ENCODE measurements around the gene PXDC1. TPM values are rescaled to one million over a fixed set of nuclear protein-coding genes. Genes with fewer than 3 reads are reported as not detected.

The PXDC1 gene
- total and polyA plus RNA-seq, 7 donors = 9.0 to 116 (median 46.7) TPM

DNA sequence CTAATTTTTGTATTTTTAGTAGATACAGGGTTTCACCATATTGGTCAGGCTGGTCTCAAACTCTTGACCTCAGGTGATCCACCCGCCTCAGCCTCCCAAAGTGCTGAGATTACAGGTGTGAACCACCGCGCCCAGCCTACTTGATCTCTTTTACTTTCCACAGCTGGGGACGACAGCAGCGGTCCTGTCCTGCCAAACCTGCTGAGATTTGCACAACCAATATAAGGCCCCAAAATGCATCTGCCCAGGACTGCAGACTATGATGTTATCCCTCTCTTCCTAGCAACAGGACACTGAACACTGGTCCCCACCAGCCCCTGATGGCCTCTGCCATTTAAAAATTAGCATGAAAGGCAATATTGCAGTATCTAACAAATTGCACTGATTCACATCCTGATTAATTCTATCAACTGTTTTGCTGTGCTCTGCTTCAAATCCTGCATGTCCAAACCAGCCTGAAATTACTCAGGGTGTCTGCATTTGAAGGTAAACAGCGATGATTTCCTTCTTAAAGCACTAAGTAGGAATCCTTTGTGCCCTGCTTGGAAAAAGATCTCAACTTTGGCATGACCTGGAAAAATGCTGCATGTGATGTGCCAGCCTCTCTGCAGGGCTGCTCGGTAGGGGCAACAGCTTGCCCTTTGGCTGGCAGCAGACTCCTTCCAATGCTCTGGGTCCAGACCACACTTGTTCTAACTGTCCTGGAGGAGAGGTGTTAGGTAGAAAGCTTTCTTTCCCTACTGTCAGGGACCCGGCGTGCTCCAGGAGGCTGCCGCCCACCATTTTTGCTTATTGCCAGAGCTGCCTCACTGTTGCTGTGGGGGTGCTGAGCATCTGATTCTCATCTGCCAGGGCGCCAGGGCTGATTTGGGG is 27.4 kb upstream of the PXDC1 start:
- TF ChIP-seq POLR2AphosphoS5 (IDR thresholded peaks at IDR 0.05) = no peak
- TF ChIP-seq, protein P1, sequence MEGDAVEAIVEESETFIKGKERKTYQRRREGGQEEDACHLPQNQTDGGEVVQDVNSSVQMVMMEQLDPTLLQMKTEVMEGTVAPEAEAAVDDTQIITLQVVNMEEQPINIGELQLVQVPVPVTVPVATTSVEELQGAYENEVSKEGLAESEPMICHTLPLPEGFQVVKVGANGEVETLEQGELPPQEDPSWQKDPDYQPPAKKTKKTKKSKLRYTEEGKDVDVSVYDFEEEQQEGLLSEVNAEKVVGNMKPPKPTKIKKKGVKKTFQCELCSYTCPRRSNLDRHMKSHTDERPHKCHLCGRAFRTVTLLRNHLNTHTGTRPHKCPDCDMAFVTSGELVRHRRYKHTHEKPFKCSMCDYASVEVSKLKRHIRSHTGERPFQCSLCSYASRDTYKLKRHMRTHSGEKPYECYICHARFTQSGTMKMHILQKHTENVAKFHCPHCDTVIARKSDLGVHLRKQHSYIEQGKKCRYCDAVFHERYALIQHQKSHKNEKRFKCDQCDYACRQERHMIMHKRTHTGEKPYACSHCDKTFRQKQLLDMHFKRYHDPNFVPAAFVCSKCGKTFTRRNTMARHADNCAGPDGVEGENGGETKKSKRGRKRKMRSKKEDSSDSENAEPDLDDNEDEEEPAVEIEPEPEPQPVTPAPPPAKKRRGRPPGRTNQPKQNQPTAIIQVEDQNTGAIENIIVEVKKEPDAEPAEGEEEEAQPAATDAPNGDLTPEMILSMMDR (IDR thresholded peaks at IDR 0.05) = no peak
- TF ChIP-seq EP300 (IDR thresholded peaks at IDR 0.05) = no peak
- H3K27ac ChIP-seq = no peak overlapping the region
- 92 to 93% methylated on average over 11 of the region's 11 CpGs for WGBS, 2 donors
- no peak for DNase-seq
- no peak overlapping the region for H3K4me3 ChIP-seq
- intact Hi-C loops (cut with DNase I) = no loop called here
- H3K36me3 ChIP-seq = no peaks in the 10 kb centered on the region
- H3K27me3 ChIP-seq = no peaks in the 10 kb centered on the region
- H3K4me1 ChIP-seq = no peaks in the 10 kb centered on the region
- no peaks in the 10 kb centered on the region for H3K9me3 ChIP-seq

DNA sequence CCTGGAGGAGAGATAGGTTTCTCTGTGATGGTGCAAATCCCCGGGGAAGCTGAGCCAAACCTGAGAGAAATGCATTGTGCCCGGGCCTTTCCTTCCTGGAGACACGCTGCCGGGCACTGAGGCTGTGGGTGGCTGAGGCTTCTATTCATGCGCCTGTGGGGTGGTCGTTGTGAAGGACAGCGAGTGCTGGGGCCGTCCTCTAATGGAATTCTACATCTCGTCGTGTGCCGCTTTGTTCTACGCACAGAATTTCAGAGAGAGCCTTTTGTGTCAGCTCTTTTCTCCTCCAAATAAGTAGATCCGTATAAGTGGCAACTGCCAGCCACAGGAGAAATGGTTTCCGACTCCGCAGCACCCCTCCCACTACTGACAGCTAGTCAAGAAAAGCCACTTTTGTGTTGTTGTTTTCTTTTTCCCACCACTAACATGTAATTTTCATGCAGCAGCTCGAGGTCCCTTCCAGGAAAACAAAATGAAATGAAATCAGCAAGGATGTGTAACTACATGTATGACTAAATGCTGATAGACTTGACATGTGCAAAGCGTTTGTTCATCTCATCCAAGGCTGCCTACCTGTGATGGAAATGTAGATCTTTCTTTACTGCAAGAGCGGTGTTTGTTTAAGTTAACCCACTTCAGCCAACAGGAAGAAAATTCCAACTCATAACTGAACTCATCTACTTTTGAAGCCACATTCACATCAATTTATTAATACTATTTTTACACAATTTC is 26.4 kb upstream of the PXDC1 start:
- Histone ChIP-seq H3K27me3 (no peaks in the 10 kb centered on the region), H3K9me3 (no peaks in the 10 kb centered on the region), H3K4me3 (no peak overlapping the region), H3K36me3 (no peaks in the 10 kb centered on the region), H3K4me1 (no peaks in the 10 kb centered on the region), H3K27ac (no peak overlapping the region)
- intact Hi-C loops (cut with DNase I) = no loop called here
- 79 to 80% methylated on average over 18 of the region's 18 CpGs for WGBS, 2 donors
- no peak for DNase-seq
- TF ChIP-seq POLR2A (IDR thresholded peaks at IDR 0.05) (no peak), EP300 (IDR thresholded peaks at IDR 0.05) (no peak), POLR2AphosphoS5 (IDR thresholded peaks at IDR 0.05) (no peak)
- TF ChIP-seq, protein P1 (IDR thresholded peaks at IDR 0.05) = no peak

DNA sequence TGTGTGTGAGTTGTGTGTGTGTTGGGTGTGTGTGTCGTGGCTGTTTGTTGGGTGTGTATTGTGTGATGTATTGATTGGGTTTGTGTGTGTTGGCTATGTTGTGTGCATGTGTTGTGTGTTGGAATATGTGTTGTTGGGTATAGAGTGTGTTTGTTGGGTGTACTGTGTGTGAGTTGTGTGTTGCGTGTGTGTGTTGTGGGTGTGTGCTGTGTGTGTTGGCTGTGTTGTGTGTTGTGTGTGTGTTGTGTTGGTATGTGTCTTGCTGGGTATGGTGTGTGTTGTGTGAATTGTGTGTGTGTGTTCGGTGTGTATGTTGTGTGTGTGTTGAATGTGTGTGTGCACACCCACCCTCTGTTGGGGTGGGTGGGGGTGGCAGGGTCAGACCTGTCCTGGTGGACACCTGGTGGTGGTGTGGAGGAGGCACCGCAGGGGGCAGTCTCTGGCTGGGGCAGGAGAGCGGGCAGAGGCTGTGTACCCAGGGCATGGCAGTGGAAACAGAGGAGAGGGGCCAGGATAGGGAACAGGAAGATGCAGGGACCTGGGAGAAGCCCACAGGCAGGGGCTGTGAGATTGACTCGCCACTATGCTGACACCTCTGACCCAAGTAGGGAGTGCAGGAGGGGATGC is 25.5 kb upstream of the PXDC1 start:
- no peak for DNase-seq
- H3K4me1 ChIP-seq = no peaks in the 10 kb centered on the region
- no peaks in the 10 kb centered on the region for H3K9me3 ChIP-seq
- H3K27me3 ChIP-seq = no peaks in the 10 kb centered on the region
- no peak overlapping the region for H3K27ac ChIP-seq
- WGBS, 2 donors = 78 to 89% methylated on average over 6 of the region's 6 CpGs
- intact Hi-C loops (cut with DNase I) = no loop called here
- TF ChIP-seq POLR2A (IDR thresholded peaks at IDR 0.05) = no peak
- no peak for TF ChIP-seq POLR2AphosphoS5 (IDR thresholded peaks at IDR 0.05)
- TF ChIP-seq EP300 (IDR thresholded peaks at IDR 0.05) = no peak
- TF ChIP-seq, protein P1 (IDR thresholded peaks at IDR 0.05) = no peak
- no peak overlapping the region for H3K4me3 ChIP-seq
- no peaks in the 10 kb centered on the region for H3K36me3 ChIP-seq

DNA sequence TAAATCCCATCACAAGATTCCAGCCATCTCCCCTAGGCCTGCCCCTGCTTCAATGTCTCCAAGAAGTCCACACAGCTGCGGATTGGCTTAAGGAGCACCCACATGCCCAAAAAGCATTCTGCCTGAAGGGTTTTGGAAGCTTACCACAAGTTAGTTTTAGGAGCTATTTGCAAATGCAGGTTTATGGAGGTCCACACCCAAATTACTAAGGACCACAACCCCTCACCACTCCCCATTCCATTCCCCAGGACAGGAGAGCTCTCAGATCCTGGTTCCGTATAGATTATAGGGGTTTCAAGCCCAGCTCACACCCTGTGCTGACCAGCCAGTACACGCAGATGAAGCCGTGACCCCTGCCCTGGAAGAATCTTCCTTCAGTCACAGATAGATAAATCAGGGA is 24.3 kb upstream of the PXDC1 start:
- no peak overlapping the region for H3K4me3 ChIP-seq
- TF ChIP-seq EP300 (IDR thresholded peaks at IDR 0.05) (no peak), POLR2AphosphoS5 (IDR thresholded peaks at IDR 0.05) (no peak), POLR2A (IDR thresholded peaks at IDR 0.05) (no peak)
- TF ChIP-seq, protein P1 (IDR thresholded peaks at IDR 0.05) = no peak
- 95 to 96% methylated on average over 4 of the region's 4 CpGs for WGBS, 2 donors
- H3K4me1 ChIP-seq = no peaks in the 10 kb centered on the region
- H3K36me3 ChIP-seq = no peaks in the 10 kb centered on the region
- H3K27ac ChIP-seq = no peak overlapping the region
- intact Hi-C loops (cut with DNase I) = no loop called here
- H3K9me3 ChIP-seq = no peaks in the 10 kb centered on the region
- H3K27me3 ChIP-seq = no peaks in the 10 kb centered on the region
- DNase-seq = no peak
